HCT116 (cell line): ENCODE results near the gene DCHS2.

ENCODE experiments used
- EZH2 ChIP-seq: fragments of 200-600 bp; sonication (generic); IDR thresholded peaks from 2 replicates; pipeline ENCODE4 v1.6.1; 2017; ENCODE audit warnings: antibody characterized with exemption, mixed run types
- EZH2phosphoT487 ChIP-seq: fragments of 200-600 bp; IDR thresholded peaks from 2 replicates; pipeline ENCODE4 v1.6.1; 2018; ENCODE audit warnings: antibody characterized with exemption, borderline replicate concordance
- POLR2A ChIP-seq: IDR thresholded peaks from 2 replicates; pipeline ENCODE4 v1.7.0; 2011; ENCODE audit warnings: borderline replicate concordance; ENCODE audit not compliant: insufficient read depth, insufficient read length; ENCODE audit errors: extremely low read depth
- POLR2AphosphoS5 ChIP-seq: IDR thresholded peaks from 2 replicates; pipeline ENCODE4 v1.6.1; 2011; ENCODE audit warnings: mild to moderate bottlenecking, low read depth, low read length, moderate library complexity
- SRF ChIP-seq: IDR thresholded peaks from 2 replicates; pipeline ENCODE4 v1.6.1; 2012; ENCODE audit warnings: low read depth
- TF ChIP-seq, protein P1 (sequence below), 3 experiments: fragments of 200-600 bp in 1 of 3; sonication (generic) in 1 of 3; IDR thresholded peaks in 2 of 3; conservative IDR thresholded peaks in 1 of 3; 2 replicates each; pipeline ENCODE4 v1.5.1; 2012 to 2017; ENCODE audit warnings: low read depth in 2 of 3, low read length in 2 of 3, antibody characterized with exemption in 1 of 3, borderline replicate concordance in 1 of 3, control low read depth in 1 of 3, mild to moderate bottlenecking in 1 of 3, mixed read lengths in 1 of 3, mixed run types in 1 of 3, moderate library complexity in 1 of 3; ENCODE audit not compliant: insufficient read depth in 1 of 3
- TF ChIP-seq, protein P2 (sequence below): IDR thresholded peaks from 2 replicates; pipeline ENCODE4 v1.6.1; 2012

DNA sequence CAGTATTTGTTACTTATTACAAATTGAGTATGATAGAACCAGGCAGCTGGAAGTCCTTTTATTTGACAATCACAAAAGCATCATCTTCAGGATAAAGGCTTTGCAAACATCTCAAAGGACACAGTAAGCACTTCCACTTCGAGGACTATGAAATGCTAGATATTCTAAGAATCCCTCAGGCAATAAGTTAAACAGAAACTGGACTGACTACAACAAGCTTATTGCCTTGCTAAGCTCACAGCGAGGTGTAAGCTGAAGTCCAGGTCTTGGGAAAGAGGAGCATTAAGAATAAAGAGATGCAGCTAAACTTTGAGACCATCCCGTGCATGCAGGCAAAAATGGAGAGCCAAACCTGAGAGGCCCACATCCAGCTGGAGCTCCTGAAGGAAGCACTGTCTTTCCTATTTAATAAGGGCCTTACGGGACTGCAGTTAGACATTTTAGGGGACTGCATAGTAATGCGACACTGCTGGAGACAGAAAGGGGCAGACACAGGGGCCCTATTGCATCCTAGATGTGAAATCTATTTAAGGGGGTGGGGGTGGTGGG is 38.7 kb downstream of the DCHS2 start:
- TF ChIP-seq, protein P1, sequence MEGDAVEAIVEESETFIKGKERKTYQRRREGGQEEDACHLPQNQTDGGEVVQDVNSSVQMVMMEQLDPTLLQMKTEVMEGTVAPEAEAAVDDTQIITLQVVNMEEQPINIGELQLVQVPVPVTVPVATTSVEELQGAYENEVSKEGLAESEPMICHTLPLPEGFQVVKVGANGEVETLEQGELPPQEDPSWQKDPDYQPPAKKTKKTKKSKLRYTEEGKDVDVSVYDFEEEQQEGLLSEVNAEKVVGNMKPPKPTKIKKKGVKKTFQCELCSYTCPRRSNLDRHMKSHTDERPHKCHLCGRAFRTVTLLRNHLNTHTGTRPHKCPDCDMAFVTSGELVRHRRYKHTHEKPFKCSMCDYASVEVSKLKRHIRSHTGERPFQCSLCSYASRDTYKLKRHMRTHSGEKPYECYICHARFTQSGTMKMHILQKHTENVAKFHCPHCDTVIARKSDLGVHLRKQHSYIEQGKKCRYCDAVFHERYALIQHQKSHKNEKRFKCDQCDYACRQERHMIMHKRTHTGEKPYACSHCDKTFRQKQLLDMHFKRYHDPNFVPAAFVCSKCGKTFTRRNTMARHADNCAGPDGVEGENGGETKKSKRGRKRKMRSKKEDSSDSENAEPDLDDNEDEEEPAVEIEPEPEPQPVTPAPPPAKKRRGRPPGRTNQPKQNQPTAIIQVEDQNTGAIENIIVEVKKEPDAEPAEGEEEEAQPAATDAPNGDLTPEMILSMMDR (IDR thresholded peaks at IDR 0.05 in 2 of 3, conservative IDR thresholded peaks at IDR 0.05 in 1 of 3; ENCODE audit: borderline replicate concordance in 1 of 3, insufficient read depth in 1 of 3, low read depth in 2 of 3, low read length in 2 of 3) = no peak
- TF ChIP-seq EZH2phosphoT487 (no peak), POLR2A (no peak), EZH2 (no peak), SRF (no peak), POLR2AphosphoS5 (no peak)
- TF ChIP-seq, protein P2, sequence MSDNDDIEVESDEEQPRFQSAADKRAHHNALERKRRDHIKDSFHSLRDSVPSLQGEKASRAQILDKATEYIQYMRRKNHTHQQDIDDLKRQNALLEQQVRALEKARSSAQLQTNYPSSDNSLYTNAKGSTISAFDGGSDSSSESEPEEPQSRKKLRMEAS = no peak
